IPS DF 6.9 (cell line): Measurements from ENCODE around the gene GABRA6.
"Not testable (repeated sequence)": the region's sequence is repeated elsewhere in the genome, so short reads cannot be mapped to it uniquely, and the experiment has no call there.

Experiments used
- DNase-seq: peaks from one replicate; pipeline ENCODE4 v3.0.0-alpha.2; 2013; ENCODE audit warnings: low read depth, low spot score
- H3K27ac ChIP-seq: one replicate; pipeline ENCODE4 v1.5.1; 2013; ENCODE audit warnings: low read length, control low read depth
- H3K27me3 ChIP-seq: 2 replicates; pipeline ENCODE4 v1.6.1; 2013; ENCODE audit warnings: mild to moderate bottlenecking, low read length; ENCODE audit not compliant: control insufficient read depth, insufficient read depth
- H3K36me3 ChIP-seq: 2 replicates; pipeline ENCODE4 v1.6.1; 2013; ENCODE audit warnings: low read length; ENCODE audit not compliant: control insufficient read depth, insufficient read depth
- H3K4me1 ChIP-seq: 2 replicates; pipeline ENCODE4 v1.6.1; 2013; ENCODE audit warnings: low read length; ENCODE audit not compliant: control insufficient read depth, insufficient read depth
- H3K4me3 ChIP-seq: 2 replicates; pipeline ENCODE4 v1.5.1; 2013; ENCODE audit warnings: mild to moderate bottlenecking, low read length
- H3K9me3 ChIP-seq: 2 replicates; pipeline ENCODE4 v1.6.1; 2013; ENCODE audit warnings: low read length, inconsistent platforms; ENCODE audit not compliant: control insufficient read depth, insufficient read depth
- WGBS: extraction: QIAGEN DNeasy Blood & Tissue Kit; methylation state at CpG from one replicate; pipeline ENCODE4 v1.1.7; 2013; ENCODE audit warnings: mixed read lengths, missing lambda C conversion rate; ENCODE audit not compliant: insufficient read length, insufficient coverage; 5-methylcytosine and 5-hydroxymethylcytosine counted together

The GABRA6 gene

DNA sequence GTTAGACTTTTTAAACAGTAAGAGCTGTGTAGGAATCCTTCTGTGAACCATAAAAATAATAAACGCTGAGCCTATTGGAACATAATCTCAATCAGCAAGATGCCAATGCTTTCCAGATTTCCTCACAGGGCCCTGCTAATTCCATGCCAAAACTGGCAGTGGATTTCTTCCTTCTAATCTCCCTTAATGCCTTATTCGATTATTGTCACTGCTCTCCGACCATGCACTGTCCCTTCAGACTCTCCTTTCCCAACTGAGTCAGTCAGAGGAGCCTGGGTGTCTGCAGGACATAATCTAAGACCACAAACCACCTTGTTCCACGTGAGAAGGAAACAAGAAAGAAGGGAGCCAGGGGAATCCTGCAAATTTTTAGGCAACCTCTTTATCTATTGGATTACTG is at the start of gene GABRA6:
GABRA6 (plus strand) TSS at position 261 of the 400 bp plus-strand sequence. CDS start 269 bp downstream, outside the sequence.
- Histone ChIP-seq H3K36me3 (no peaks in the 10 kb centered on the region), H3K4me3 (no peak within 1 kb of the TSS), H3K4me1 (no peaks in the 10 kb centered on the region), H3K27me3 (no peaks in the 10 kb centered on the region), H3K27ac (no peak within 1 kb of the TSS), H3K9me3 (no peaks in the 10 kb centered on the region)
- WGBS = no CpG with 5 or more reads among the region's 4 CpGs
- no peak for DNase-seq

- no peaks in the 10 kb centered on the region for H3K4me1 ChIP-seq
- H3K4me3 ChIP-seq = no peak overlapping the region
- no peak overlapping the region for H3K27ac ChIP-seq
- H3K36me3 ChIP-seq = no peaks in the 10 kb centered on the region
- WGBS = no CpG with 5 or more reads among the region's 1 CpG
- no peaks in the 10 kb centered on the region for H3K9me3 ChIP-seq
- no peaks in the 10 kb centered on the region for H3K27me3 ChIP-seq
- DNase-seq = no peak
Observed at GRCh38 chr5:161637591-161637990, 47.9 kb upstream of the GABRA6 start.

DNA sequence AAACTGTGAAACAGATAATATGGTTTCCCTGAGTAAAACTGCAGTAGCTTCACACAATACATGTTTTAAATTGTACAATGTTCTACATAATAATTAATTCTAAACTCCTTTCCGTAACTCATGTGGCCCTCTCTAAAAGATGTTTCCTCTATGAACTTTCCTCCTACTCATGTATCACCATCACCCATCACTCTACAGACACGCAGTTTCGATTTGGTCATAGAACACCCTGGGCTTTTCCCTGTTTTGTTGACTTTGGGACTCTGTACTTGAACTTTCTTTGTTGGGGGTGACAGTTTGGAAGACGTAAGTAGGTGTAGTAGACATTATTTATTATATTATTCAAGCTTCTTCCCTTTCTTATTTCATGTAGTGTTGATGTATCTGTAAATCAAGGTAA is 44.1 kb upstream of the GABRA6 start:
- no peak for DNase-seq
- no peaks in the 10 kb centered on the region for H3K27me3 ChIP-seq
- 100% methylated on average over 1 of the region's 4 CpGs for WGBS

DNA sequence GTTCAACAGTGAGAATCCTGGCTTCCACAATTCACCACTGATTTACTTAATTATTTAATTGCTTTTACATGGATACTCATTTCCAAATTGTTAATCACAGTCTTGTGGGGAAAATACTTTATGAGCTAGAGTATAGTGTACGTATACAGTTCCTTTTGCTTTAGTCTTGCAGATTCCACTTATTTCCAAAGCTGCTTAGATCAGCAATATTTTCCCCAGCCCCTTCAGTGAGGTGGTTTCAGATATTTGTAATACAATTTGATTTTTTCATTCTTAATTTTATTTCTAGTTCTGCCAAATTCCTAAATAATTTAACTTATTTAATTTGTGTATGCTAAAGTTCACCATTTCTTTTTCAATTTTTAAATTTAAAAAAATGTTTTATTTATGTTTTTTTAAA is 40.3 kb upstream of the GABRA6 start:
- H3K4me3 ChIP-seq = no peak overlapping the region
- H3K27me3 ChIP-seq = no peaks in the 10 kb centered on the region
- no peaks in the 10 kb centered on the region for H3K36me3 ChIP-seq
- no peak overlapping the region for H3K27ac ChIP-seq
- DNase-seq = no peak
- no peaks in the 10 kb centered on the region for H3K9me3 ChIP-seq
- H3K4me1 ChIP-seq = no peaks in the 10 kb centered on the region
- no CpG with 5 or more reads among the region's 1 CpG for whole genome bisulfite sequencing

More for the DNA sequence above, 44.1 kb upstream of the GABRA6 start:
- Histone ChIP-seq H3K4me3 (no peak overlapping the region), H3K36me3 (no peaks in the 10 kb centered on the region), H3K4me1 (no peaks in the 10 kb centered on the region), H3K27ac (no peak overlapping the region), H3K9me3 (no peaks in the 10 kb centered on the region)

DNA sequence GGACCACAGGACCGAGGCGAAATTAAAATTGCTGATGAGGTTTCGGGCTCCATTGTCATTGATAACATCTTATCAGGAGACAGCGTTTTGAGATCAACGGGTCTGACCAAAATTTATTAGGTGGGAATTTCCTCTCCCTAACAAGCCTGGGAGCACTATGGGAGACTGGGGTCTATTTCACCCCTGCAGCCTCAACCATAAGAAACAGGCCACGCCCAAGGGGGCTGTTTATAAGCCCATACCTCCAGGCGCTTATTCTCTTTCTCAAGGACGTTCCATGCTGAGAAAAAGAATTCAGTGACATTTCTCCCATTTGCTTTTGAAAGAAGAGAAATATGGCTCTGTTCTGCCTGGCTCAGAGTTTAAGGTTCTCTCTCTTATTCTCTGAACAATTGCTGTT is 33.6 kb upstream of the GABRA6 start:
- not testable (repeated sequence) for DNase-seq, H3K4me3 ChIP-seq, H3K36me3 ChIP-seq, H3K27ac ChIP-seq, H3K9me3 ChIP-seq, H3K27me3 ChIP-seq, H3K4me1 ChIP-seq
- WGBS = no CpG with 5 or more reads among the region's 8 CpGs

DNA sequence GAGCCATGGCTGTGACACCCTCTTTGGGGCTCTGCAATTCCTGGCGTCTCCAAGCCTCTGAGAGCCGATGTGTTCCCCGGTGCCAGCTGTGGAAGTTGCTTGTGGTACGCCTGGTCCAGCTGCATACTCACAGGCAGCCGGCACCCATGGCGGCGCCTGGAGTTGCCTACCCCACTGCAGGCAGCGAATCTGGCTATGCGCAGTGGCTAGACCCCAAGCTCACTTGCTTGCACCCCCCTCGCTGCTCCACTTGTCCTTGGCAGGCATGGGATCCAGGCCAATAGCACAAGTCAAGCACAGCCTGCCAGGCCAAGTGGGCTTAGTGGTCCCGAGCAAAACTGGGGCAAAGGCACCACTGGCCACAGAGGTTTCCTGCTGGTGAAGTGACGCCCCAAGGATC is 24.7 kb upstream of the GABRA6 start:
- H3K36me3 ChIP-seq = no peaks in the 10 kb centered on the region
- no peak overlapping the region for H3K4me3 ChIP-seq
- H3K9me3 ChIP-seq = no peaks in the 10 kb centered on the region
- DNase-seq = no peak
- WGBS = no CpG with 5 or more reads among the region's 12 CpGs
- no peaks in the 10 kb centered on the region for H3K27me3 ChIP-seq
- no peaks in the 10 kb centered on the region for H3K4me1 ChIP-seq
- H3K27ac ChIP-seq = no peak overlapping the region

- Histone ChIP-seq H3K27me3 (no peaks in the 10 kb centered on the region), H3K27ac (no peak overlapping the region), H3K4me1 (no peaks in the 10 kb centered on the region), H3K36me3 (no peaks in the 10 kb centered on the region), H3K9me3 (no peaks in the 10 kb centered on the region), H3K4me3 (no peak overlapping the region)
- DNase-seq = no peak
Observed at GRCh38 chr5:161663431-161663830, 22.1 kb upstream of the GABRA6 start.

DNA sequence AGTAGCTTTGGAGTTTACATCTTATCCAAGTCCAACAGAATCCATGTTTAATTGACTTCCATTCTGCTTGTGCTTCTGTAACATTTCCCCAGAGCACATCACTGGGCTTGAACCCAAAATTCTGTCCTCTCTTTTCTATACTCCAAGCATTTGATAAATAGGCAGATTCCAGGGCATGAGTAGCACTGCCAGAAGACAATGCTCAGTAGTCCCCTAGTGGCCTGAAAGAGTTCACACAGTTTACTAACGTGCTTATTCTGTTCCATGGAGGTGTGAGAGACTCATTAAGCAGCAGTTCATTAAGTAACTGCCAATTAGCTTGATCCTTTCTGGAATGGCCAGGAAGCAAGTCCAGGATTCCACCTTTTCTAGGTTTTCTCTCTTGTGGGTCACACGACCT is 9.4 kb upstream of the GABRA6 start:
- no peak for DNase-seq
- no peak overlapping the region for H3K27ac ChIP-seq
- WGBS = no CpG with 5 or more reads among the region's 2 CpGs

DNA sequence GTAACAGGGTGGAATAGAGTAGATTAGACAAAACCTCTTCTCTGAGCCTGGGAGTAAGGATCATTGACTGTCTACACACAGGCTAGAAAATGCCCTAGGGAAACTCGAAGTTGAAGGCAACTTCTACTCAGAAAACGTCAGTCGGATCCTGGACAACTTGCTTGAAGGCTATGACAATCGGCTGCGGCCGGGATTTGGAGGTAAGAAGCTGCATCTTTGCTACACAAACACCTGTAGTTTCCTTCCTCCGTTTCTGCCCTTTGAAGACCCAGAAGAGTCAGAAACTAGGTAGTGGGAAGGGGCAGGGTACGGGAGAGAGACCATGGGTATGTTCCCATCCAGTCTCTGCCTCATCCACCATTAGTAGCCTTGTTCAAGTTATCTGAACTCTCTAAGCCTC is 628 bp downstream of the GABRA6 start:
- no CpG with 5 or more reads among the region's 8 CpGs for WGBS
- Histone ChIP-seq H3K4me3 (no peak overlapping the region), H3K36me3 (no peaks in the 10 kb centered on the region), H3K4me1 (no peaks in the 10 kb centered on the region), H3K9me3 (no peaks in the 10 kb centered on the region), H3K27me3 (no peaks in the 10 kb centered on the region), H3K27ac (no peak overlapping the region)
- no peak for DNase-seq

More for the DNA sequence above, 9.4 kb upstream of the GABRA6 start:
- H3K4me1 ChIP-seq = no peaks in the 10 kb centered on the region
- H3K9me3 ChIP-seq = no peaks in the 10 kb centered on the region
- H3K27me3 ChIP-seq = no peaks in the 10 kb centered on the region
- H3K4me3 ChIP-seq = no peak overlapping the region
- H3K36me3 ChIP-seq = no peaks in the 10 kb centered on the region

DNA sequence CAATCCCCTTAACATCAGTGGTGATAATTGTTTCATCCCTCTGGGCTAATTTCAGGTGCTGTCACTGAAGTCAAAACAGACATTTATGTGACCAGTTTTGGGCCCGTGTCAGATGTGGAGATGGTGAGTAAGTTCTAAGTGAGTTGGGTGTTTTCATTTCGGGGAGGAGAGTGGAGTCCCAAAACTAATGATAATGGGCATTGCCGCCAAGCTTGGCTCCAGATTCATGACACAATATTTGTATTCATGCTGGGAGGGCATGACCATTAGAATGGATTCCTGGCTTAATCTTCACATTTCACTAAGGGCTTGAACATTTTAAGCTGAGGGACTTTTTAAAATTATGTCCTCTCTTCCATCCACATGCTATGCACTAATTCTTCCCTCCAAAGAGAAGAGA is 1.4 kb downstream of the GABRA6 start:
- H3K4me3 ChIP-seq = no peak overlapping the region
- no CpG with 5 or more reads among the region's 3 CpGs for WGBS
- DNase-seq = no peak

GRCh38 chr5:161687316-161687715 is 1.8 kb downstream of the GABRA6 start:
- no peaks in the 10 kb centered on the region for H3K36me3 ChIP-seq
- WGBS = no CpG with 5 or more reads among the region's 2 CpGs

More for the DNA sequence above, 1.4 kb downstream of the GABRA6 start:
- Histone ChIP-seq H3K27ac (no peak overlapping the region), H3K27me3 (no peaks in the 10 kb centered on the region), H3K4me1 (no peaks in the 10 kb centered on the region), H3K9me3 (no peaks in the 10 kb centered on the region), H3K36me3 (no peaks in the 10 kb centered on the region)

More at GRCh38 chr5:161687316-161687715, 1.8 kb downstream of the GABRA6 start:
- H3K4me1 ChIP-seq = no peaks in the 10 kb centered on the region
- DNase-seq = no peak
- no peak overlapping the region for H3K27ac ChIP-seq
- H3K27me3 ChIP-seq = no peaks in the 10 kb centered on the region
- no peaks in the 10 kb centered on the region for H3K9me3 ChIP-seq
- H3K4me3 ChIP-seq = no peak overlapping the region
